ENCODE results near the gene TPRG1.

Gene TPRG1, protein sequence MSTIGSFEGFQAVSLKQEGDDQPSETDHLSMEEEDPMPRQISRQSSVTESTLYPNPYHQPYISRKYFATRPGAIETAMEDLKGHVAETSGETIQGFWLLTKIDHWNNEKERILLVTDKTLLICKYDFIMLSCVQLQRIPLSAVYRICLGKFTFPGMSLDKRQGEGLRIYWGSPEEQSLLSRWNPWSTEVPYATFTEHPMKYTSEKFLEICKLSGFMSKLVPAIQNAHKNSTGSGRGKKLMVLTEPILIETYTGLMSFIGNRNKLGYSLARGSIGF

DNA sequence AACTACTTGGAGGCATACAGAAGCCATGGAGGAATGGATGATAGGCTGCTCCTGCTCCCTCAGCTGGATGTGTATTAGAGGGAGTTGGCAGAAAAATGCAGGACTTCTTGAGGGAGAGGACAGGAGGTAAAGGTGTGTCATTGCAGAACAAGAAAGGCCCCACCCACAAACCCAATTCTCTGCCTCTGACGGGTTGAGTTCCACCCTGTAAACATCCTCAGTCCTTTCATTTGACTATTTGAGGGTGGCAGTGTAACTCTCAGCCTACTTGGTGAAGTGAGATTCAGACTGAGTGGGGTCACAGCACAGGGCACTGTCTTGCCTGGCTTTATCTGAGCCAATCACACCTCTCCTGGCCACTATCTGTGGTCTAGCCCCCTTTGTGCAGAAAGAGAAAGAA lies at the start of gene TPRG1:
Gene TPRG1 (plus strand): TSS at position 265 of the 400 bp plus-strand sequence. CDS start 35,414 bp downstream, outside the sequence.
- DNase-seq, result no peak

DNA sequence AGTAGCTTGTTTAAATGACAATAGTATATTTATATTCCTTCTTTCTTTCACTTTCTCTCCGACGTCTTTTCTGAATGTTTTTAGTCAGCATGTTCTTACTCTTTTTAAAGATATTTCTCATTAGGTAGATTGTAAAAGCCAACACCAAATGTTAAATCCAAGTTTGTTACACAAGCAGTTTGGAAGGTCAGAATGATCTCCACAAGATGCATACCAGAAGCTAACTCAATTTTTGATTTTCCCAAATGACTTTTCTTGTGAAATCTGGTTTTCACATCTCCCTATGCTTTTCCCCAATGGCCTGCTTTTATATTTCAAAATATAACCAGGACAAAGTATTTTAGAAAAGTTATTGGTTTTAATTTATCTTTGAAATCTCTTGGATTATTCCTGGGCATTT lies 49.7 kb upstream of the TPRG1 start:
- no peak for DNase-seq

DNA sequence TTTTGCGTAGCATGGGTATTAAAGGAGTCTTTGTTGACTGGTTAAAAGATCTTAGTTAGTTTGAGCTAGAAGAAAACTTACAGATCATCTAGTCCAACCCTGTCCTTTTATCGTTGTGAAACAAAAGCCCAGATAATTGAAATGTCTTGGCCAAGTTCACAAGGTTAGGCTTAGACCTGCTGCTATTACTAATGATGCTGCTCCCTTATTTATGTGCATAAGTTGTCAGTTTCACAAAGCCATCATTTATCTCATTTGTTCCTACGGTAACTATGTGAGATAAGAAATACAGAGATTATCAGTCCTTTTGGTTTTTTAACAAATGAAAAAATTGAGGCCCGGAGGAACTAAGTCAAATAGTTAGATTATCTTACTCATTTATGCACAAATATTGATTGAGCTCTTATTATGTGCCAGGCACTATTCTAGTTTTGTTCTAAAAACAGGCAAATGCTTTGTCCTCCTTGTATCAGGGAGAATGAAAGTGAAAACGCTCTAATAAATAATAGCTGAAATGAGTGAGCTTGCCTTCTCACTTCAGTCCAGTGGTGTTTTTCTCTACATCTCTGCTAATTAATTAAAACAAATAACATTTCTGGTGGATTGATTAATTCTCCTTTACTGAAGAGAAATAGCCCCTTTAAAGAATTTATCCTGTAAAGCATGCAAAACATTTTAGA lies 49.1 kb upstream of the TPRG1 start:
- no peak for DNase-seq

DNA sequence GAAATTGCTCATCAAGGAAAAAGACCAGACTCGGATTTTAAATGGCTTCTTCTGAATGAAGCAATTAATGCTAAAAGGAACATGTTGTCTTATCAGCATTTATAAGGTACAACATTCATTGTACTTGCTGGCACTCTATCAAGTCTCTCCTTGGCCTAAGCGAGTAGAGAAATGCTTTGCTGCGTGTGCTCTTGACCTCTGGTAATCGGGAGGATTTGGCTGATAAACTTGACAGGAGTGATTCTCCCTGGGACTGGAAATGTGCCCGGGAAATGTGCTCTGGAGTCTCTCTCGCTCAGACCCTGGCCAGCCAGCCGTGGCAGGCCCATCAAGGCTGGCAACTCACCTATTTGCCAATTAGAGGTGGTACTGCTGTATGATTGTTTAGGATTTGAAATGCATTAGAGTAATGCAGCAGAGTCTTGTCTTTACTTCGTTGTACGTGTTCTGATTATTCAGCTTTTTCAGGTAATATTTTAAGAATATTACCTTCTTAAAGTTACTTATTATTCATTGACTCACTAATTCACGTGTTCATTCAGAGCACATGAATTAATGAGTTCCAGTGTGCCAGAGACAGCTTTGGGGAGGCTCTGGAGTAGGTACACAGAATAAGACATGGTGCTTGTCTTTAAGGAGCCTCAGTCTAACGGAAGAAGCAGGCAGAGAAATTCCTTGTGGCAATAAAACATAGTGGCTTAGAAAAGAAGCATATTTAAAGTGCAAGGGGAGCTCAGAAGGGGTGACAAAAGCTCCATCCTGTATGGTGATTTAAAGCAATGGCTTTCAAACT lies 48.0 kb upstream of the TPRG1 start:
- DNase-seq, result no peak

DNA sequence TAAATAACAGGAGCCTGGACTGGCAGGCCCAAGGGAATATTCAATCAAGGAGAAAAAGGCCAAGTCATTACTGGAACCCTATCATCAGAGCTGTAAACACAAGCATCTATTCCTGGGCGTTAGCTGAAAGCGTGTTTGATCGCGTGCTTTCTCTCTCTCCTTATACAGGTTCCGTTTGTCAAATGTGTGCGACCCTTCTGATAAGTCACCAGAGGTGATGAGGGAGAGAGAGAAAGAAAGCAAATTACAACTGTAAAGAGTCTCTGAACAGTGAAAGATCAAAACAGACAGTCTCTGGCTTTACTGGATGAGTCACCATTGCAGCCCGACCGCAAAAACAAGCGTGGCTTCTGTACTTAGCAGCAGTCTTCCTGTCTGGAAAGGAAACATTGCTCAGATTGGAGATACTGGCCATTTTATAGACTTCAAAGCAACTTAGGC lies 39.5 kb upstream of the TPRG1 start:
- DNase-seq, result peak; percentile 71

DNA sequence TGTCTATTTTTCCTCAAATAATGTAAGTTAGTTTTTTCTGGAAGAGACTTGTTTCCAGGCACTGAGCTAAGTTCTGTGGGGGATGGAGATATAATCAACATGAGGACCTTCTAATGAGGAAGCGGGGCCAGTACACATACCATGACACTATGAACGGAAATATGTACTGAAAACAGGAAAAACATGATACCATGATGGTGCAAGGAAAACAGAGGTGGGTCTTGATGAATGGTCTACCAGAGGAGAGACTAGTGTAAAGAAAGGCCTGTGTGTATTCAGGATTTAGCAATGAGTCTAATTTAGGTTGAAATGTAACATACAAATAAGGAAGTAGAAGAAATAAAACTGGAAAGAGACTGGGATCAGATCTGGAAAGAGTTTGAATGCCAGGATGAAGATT lies 38.9 kb upstream of the TPRG1 start:
- DNase-seq, result no peak

DNA sequence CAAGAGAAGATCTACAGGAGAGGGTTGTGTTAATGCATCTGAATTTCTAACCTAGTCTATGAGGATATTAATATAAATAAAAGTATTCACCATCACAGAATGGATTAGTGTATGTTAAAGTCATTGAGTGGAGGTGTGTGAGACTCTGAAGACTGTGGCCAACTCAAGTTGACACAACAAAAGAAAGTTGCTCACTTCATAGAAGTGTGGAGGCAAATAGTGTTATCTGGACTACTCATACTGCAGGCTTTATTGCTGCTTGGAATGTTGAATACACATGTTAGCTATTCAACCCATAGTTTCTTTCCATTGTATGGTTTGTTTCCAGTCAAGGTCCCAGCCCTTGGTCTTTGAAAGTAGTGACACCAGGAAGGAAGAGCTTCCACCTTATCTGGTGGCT lies 38.0 kb upstream of the TPRG1 start:
- DNase-seq, result no peak

DNA sequence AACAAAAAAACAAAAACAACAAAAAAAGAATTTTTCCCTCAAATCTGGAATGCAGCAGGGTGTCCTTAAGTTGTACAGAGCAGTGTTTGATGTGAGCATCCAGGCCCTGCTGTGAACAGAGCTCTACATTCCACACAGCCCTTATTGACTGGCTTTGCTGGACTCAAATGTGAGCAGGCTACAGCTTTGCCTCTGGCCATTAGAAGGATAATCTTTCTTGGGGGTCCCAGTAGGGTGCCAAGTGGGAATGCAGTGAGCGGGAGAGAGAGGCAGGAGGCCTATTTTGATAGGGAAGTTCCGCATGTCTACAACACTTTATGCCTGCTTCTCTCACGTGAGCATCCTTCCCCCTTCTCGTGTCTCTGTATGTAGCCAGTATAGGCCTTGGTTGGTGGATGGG lies 34.4 kb upstream of the TPRG1 start:
- no peak for DNase-seq

DNA sequence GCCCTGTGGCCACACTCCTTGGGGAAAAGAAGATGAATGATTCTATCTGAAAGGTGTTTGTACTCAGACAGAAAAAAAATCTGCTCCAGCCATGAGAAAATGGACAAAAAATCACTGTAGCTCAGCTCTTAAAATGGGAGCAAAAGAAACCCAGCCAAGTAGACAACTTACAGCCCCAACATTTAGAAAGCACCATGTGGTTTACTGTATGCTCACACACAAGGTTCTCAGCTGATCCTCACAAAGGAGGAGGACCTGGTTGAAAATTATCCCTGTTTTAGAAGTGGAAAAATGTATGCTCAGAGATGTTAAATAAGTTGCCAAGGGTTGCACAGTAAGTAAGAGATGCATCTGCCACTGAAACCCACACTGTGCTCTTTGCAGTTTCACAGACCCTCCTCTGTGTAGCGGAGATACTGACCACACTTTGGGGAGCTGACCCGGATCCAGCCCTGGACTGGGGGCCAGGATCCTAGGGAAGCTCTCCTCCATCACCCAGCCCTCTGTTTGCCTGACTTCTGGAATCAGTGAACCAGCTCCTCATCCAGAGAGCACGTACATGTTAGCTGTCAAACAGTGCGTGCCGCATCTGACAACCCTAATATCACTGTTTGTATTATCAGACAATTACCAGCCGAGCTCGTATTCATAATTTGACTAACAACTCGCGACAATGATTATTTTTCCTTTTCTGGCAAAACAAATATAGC lies 32.7 kb upstream of the TPRG1 start:
- no peak for DNase-seq

DNA sequence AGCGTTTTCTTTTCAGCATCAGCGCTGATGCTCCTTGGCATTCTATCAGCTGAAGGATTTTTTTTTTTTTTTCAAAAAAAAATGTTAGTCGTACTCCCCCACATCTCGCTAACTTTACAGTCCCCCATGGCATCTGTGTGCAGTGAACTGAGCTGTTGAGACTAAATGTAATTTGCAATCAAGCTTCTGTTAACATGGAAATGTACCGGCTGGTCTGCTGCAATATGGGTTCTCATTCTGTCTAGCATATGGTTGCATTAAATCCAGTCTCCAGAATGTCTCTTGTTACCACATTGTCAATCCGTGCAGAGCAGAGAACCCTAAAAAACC lies 32.2 kb upstream of the TPRG1 start:
- no peak for DNase-seq

DNA sequence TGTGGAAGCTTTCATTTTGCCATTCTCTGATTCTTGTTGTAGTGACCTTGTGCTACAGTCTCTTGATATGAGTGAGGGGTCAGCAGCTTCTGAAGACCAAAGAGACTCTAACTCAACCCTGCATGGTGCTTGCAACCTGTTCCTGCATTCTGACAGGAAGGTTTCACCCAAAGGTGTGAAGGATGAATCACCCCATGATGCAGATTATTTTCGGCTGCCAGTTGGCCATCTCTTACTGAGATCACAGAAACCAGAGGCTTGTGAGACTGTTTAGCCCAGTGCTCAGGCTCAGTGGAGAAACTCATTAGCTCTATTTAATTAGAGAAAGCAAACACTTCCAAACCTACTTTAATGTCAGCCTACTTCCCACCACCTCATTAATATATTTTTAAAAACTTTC lies 29.2 kb upstream of the TPRG1 start:
- DNase-seq, result no peak

DNA sequence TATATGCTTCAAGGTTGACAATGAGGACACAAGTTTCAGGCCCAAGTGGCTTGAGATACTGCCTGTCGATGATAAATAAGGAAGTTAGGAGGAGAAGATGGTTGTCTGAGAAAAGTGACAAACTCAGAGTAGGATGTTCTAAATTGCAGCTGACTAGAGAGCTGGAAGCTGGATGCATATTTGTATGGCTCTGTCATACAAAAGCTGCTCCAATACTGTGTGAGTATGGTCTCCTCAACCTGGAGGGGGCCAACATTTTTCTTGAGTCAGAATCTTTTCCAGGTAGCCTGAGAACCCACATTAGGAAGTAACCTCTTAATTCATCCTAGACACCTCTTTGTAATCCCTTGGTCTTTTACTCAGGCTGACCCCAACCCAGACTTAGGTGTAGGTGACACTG lies 28.4 kb upstream of the TPRG1 start:
- no peak for DNase-seq

DNA sequence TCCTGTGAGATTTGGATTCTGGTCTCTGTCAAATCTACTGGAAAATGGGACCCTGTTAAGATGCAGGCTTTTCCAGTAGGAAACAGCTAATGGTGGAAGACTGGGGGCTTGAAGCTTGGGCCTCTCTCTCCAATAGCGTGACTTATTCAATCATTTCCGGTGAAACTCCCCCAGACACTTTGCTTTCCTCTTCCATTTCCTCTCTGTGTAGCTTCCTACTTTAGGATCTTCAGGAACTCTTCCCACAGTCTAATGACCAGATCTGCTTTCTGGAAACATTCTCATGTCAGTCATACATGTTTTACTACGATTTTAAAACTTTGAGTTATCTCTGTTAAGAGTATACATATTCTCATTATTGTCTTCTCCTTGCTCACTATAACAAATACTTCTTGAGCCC lies 28.0 kb upstream of the TPRG1 start:
- no peak for DNase-seq

DNA sequence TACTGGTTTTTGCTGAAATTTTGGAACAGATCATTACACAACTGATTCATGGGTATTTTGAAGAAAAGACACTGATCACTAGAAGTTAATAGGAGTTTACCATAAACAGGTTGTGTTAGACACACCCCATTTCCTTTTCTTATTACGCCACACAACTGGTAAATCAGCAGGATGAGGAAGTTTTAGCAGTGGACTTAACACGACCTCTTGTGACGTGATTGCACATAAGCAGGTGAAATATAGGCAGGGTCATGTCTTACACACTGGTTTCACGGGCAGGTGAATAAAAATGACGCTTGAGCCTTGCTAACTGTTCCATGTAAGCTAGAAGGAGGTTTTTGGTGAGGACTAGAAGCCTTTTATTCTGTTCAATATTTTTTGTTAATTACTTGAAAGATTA lies 27.1 kb upstream of the TPRG1 start:
- no peak for DNase-seq

DNA sequence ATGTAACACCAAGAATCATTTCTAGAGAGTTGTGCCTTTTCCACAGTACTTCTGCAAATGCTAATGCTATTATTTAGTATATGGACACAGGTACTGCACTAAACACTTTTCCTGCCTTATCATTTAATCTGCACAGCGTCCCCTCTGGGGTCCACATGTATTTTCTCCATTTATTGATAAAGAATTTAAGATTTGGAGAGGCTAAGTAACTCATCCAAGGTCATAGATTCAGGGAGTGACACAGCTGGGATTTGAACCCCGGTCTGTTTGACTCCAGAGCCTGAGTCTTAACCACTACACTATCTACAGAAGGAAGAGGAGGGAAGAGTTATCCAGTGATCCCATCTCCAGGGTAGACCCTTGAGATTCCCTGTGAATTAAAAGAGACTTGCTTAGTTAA lies 24.9 kb upstream of the TPRG1 start:
- no peak for DNase-seq

DNA sequence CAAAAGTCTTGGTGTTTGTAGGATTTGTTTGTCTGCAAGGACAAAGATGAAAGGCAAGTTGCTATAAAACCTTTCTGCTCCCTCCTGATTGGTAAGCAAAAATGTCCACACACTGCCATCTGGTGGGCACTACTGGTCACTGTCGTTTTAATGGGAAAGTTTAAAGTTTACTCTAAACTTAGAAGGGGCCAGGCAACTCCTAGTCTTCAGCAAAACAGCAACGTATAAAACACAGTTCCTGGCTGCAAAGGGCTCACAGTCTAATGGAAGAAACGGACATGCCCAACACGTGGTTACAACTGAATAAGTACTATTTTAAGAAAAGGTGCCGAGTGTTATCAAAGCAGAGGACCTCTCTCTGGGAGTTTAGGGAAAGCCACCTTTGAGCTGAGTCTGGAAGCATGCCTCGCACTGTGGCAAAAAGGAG lies 23.7 kb upstream of the TPRG1 start:
- DNase-seq, result peak; percentile 57

DNA sequence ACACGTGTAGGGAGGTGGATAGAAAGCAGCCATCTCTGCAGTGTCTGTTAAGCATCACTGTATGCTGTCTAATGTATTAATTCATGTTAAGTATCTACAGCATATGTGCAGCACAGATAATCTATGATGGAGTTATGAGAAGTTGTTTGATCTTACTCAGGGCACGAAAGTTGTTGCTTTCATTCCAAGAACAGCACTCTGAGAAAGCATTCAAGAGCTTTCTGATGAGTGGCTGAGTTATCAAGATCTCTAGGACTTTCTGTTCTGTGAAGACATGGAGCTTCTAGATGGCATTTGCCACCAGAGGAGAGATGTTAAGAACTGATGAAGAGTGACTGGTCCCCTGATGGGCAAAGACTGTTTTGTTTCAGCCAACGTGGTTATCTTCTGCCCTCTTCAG lies 22.6 kb upstream of the TPRG1 start:
- no peak for DNase-seq

DNA sequence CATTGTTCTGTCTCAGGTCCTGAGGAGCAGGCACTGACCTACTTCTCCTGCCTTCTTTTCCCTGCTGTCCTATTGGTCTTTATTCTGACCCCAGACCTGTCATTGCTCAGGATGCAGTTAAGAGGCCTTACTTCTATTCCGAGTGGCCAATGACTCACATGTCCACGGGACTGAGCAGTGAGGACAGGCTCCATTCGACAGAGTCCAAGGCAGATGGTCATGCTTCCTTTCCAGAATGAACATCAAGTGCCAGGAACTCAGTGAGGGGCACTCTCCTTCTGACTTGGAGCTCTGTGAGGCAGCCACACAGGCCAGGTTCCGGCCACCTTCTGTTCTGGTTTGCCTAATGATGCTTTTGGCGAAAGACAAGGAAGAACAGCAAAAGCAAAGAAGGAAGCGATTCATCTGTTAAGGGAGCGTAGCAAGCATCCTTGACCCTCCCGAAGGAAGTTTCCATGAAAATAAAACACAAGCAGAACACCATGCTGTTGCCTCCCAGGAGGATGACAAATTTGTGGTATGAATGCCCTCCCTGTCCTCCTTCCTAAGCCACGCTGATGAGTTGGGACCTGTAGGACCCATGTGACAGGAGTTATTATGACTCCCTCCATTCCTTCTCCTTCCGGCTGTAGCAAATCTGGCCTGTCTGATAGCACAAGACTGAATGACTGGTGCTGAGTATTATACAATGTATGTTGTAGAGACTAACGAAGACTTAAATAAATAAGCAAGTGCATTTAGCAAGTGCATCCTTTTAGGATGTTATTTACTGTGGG lies 14.4 kb upstream of the TPRG1 start:
- no peak for DNase-seq

DNA sequence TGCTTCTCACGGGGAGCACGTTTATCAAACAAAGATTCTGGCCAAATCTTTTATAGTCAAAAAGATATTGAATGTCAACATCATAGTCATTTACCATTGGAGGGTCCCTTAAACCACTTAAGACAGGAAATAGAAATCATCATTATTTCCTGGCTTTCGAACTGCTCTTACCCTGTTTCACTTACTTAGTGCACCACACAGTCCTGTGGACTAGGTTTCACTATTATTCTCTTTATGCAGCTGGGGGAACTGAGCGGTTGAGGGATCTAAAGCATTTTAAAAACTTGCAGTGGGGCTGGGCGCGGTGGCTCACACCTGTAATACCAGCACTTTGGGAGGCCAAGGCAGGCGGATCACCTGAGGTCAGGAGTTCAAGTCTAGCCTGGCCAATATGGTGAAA lies 13.7 kb upstream of the TPRG1 start:
- no peak for DNase-seq

DNA sequence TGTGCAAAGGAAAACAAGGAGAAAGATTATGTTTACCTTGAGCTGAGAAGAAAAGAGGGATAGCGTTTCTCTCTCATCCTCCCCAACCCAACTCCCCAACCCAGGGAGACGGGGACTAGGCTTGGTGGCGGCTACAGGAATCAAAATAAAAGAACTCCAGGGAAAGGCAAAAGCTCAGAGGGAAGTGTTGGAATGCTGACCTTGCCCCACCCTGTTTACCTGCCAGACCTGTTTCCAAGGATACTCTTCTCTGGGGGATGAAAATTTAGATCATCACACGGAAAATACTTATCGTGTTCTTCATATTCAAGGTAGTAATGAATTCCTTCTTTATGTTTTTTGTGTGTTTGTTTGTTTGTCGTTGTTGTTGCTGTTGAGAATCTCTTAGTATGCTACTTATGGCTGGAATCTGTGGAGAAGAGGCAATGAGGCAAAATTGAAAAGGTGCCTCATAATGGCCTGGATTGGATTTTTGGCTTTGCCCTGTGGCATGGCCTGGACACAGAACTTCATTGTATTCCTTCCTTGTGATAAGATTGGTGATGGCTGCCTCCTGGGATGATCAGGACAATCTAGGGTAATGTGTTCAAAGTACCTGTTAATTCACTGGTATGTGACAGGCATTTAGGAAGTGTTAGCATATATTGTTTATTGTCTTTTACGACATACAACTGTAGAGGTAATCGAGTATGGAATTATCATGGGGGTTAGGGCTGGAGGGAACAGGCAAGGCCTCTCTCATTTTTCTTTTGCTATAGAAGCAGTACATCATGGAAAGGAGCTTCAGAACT lies 11.1 kb upstream of the TPRG1 start:
- DNase-seq, result no peak

DNA sequence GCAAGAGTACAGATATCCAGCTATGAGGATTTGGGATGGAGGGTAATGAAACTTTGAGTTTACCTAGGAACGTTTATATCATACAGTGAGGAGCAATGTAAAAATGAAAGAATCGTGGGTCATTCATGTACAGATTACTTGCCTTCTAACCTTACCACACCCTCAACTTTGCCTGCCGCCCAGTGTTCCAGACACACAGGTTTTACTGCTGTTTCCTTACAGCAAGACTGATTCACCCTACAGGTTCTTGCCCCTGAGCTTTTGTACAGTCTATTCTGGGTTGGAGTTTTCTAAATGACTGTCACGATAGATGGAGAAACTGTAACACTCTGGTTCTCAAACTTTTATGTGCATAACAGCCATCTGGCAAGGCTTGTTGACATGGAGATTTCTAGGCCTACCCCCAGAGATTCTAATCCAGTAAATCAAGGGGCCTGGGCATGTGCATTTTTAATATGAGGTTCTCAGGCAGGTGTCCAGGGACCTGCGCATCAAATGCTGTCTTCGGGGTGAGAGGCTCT lies 6.6 kb upstream of the TPRG1 start:
- DNase-seq, result no peak

DNA sequence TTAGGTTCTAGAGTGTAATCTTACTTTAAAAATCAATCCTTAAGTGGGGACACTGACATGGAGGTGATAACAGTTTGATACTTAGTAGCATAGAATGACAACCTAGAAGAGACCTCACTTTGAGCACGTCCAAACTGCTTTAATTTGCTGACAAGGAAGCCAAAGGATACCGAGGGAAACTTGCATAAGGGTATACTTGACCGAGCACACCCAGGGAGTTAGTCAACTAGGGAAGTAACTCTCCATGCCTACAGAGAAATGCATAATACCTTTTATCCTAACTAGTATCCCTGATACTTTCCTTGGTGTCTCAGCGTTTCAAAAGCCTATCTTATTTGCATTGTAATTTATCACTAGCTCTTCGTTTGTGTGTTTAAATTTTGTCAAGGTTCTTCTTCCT lies 5.5 kb upstream of the TPRG1 start:
- DNase-seq, result no peak
